Gastroesophageal sphincter (tissue), 3 donors: ENCODE results near the gene LTBP3.

Experiments
- EP300 ChIP-seq: sonication (generic); formaldehyde crosslinking; IDR thresholded peaks from one replicate; pipeline ENCODE4 v1.6.1; 2017; ENCODE audit warnings: antibody characterized with exemption, mild to moderate bottlenecking
- POLR2A ChIP-seq, 2 donors: fragments of 450-650 bp; IDR thresholded peaks; one replicate each; pipeline ENCODE4 v1.6.1; 2017; ENCODE audit warnings: antibody characterized with exemption in 2 of 2, mild to moderate bottlenecking in 2 of 2, moderate library complexity in 1 of 2
- POLR2AphosphoS5 ChIP-seq: sonication (generic); formaldehyde crosslinking; IDR thresholded peaks from one replicate; pipeline ENCODE4 v1.6.1; 2017; ENCODE audit warnings: antibody characterized with exemption
- TF ChIP-seq, protein P1 (sequence below), 4 experiments: fragments of 200-600 bp in 2 of 4; fragments of 450-650 bp in 2 of 4; sonication (generic) in 1 of 4; IDR thresholded peaks; one replicate each; pipeline ENCODE4 v1.5.1; 2017 to 2019; ENCODE audit warnings: antibody characterized with exemption in 4 of 4, mild to moderate bottlenecking in 2 of 4, moderate library complexity in 2 of 4

DNA sequence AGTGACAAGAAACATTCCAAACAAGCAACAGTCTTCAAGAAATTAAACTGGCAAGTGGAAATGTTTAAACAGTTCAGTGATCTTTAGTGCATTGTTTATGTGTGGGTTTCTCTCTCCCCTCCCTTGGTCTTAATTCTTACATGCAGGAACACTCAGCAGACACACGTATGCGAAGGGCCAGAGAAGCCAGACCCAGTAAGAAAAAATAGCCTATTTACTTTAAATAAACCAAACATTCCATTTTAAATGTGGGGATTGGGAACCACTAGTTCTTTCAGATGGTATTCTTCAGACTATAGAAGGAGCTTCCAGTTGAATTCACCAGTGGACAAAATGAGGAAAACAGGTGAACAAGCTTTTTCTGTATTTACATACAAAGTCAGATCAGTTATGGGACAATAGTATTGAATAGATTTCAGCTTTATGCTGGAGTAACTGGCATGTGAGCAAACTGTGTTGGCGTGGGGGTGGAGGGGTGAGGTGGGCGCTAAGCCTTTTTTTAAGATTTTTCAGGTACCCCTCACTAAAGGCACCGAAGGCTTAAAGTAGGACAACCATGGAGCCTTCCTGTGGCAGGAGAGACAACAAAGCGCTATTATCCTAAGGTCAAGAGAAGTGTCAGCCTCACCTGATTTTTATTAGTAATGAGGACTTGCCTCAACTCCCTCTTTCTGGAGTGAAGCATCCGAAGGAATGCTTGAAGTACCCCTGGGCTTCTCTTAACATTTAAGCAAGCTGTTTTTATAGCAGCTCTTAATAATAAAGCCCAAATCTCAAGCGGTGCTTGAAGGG, 53.3 kb downstream of the LTBP3 start:
- TF ChIP-seq, protein P1, sequence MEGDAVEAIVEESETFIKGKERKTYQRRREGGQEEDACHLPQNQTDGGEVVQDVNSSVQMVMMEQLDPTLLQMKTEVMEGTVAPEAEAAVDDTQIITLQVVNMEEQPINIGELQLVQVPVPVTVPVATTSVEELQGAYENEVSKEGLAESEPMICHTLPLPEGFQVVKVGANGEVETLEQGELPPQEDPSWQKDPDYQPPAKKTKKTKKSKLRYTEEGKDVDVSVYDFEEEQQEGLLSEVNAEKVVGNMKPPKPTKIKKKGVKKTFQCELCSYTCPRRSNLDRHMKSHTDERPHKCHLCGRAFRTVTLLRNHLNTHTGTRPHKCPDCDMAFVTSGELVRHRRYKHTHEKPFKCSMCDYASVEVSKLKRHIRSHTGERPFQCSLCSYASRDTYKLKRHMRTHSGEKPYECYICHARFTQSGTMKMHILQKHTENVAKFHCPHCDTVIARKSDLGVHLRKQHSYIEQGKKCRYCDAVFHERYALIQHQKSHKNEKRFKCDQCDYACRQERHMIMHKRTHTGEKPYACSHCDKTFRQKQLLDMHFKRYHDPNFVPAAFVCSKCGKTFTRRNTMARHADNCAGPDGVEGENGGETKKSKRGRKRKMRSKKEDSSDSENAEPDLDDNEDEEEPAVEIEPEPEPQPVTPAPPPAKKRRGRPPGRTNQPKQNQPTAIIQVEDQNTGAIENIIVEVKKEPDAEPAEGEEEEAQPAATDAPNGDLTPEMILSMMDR (IDR thresholded peaks at IDR 0.05): peak in 1 of 4 experiments; percentile 3
- TF ChIP-seq EP300: no peak
- peak; percentile 26 to 43 for TF ChIP-seq POLR2A (IDR thresholded peaks at IDR 0.05)
- TF ChIP-seq POLR2AphosphoS5: peak; percentile 49
